OCI-LY1 (cell line): Measurements from ENCODE around the gene MAP3K1.

Experiments
- H2AFZ ChIP-seq: fragments of 200-600 bp; sonication (generic), shearing (Covaris generic); 2 replicates; pipeline ENCODE4 v1.6.0; 2014; ENCODE audit warnings: antibody characterized with exemption, mild to moderate bottlenecking, low read length
- H3F3A ChIP-seq: fragments of 200-600 bp; sonication (generic), shearing (Covaris generic); 2 replicates; pipeline ENCODE4 v1.6.0; 2014; ENCODE audit warnings: mild to moderate bottlenecking, antibody characterized with exemption, low read length, moderate library complexity; ENCODE audit not compliant: insufficient read depth
- H3K27ac ChIP-seq: fragments of 200-600 bp; sonication (generic); 2 replicates; pipeline ENCODE4 v1.5.1; 2014; ENCODE audit warnings: low read length, mixed run types, mild to moderate bottlenecking, low read depth; ENCODE audit not compliant: poor library complexity, severe bottlenecking
- H3K27me3 ChIP-seq: fragments of 200-600 bp; sonication (generic); 2 replicates; pipeline ENCODE4 v1.6.0; 2014; ENCODE audit warnings: antibody characterized with exemption, mild to moderate bottlenecking, low read length, moderate library complexity; ENCODE audit not compliant: insufficient read depth
- H3K36me3 ChIP-seq: fragments of 200-600 bp; sonication (generic); 2 replicates; pipeline ENCODE4 v1.6.1; 2014; ENCODE audit warnings: mild to moderate bottlenecking, antibody characterized with exemption, low read length, moderate library complexity, mixed read lengths; ENCODE audit not compliant: insufficient read depth
- H3K4me1 ChIP-seq: fragments of 200-600 bp; sonication (generic); 2 replicates; pipeline ENCODE4 v1.5.1; 2014; ENCODE audit warnings: mild to moderate bottlenecking, low read length, moderate library complexity; ENCODE audit not compliant: insufficient read depth, severe bottlenecking
- H3K4me2 ChIP-seq: fragments of 200-600 bp; sonication (generic), shearing (Covaris generic); 2 replicates; pipeline ENCODE4 v1.6.1; 2014; ENCODE audit warnings: low read length
- H3K4me3 ChIP-seq: fragments of 200-600 bp; sonication (generic); 2 replicates; pipeline ENCODE4 v1.5.1; 2014; ENCODE audit warnings: low read length, low read depth, mild to moderate bottlenecking, mixed read lengths; ENCODE audit not compliant: poor library complexity, severe bottlenecking
- H3K79me2 ChIP-seq: fragments of 200-600 bp; shearing (Covaris generic); 2 replicates; pipeline ENCODE4 v1.6.1; 2016; ENCODE audit warnings: mixed run types, low read length, mixed read lengths; ENCODE audit not compliant: insufficient read depth
- H3K9ac ChIP-seq: fragments of 200-600 bp; sonication (generic), shearing (Covaris generic); 2 replicates; pipeline ENCODE4 v1.6.1; 2014; ENCODE audit warnings: mild to moderate bottlenecking, low read length, mixed read lengths
- H3K9me2 ChIP-seq: fragments of 200-600 bp; sonication (generic), shearing (Covaris generic); 2 replicates; pipeline ENCODE4 v1.6.1; 2014; ENCODE audit warnings: low read depth, mild to moderate bottlenecking, low read length, mixed read lengths
- H3K9me3 ChIP-seq: fragments of 200-600 bp; shearing (Covaris generic); 2 replicates; pipeline ENCODE4 v1.6.1; 2014; ENCODE audit warnings: low read length, mixed read lengths
- H4K20me1 ChIP-seq: fragments of 200-600 bp; sonication (generic), shearing (Covaris generic); 2 replicates; pipeline ENCODE4 v1.6.0; 2016; ENCODE audit warnings: mild to moderate bottlenecking, low read length; ENCODE audit not compliant: insufficient read depth
- CTCF ChIP-seq: fragments of 200-600 bp; sonication (generic), shearing (Covaris generic); IDR thresholded peaks from 2 replicates; pipeline ENCODE4 v1.5.1; 2017; ENCODE audit warnings: mild to moderate bottlenecking, antibody characterized with exemption, low read length, moderate library complexity, mixed read lengths
- EZH2 ChIP-seq: fragments of 200-600 bp; sonication (generic), shearing (Covaris generic); IDR thresholded peaks from 2 replicates; pipeline ENCODE4 v1.8.0; 2017; ENCODE audit warnings: borderline replicate concordance, mixed run types, mild to moderate bottlenecking, antibody characterized with exemption, low read length, moderate library complexity, mixed read lengths

The MAP3K1 gene

GRCh38 chr5:56900858-56901578 is 85.7 kb downstream of the MAP3K1 start:
- Histone ChIP-seq H3K9me3 (no peaks in the 10 kb centered on the region), H3K4me1 (peaks cover 10% of the 10 kb centered on the region), H3K27me3 (no peaks in the 10 kb centered on the region; the same call in 1 of the 2 replicates), H2AFZ (no peak overlapping the region), H3K9ac (no peak overlapping the region), H3K36me3 (peaks cover 6% of the 10 kb centered on the region; the same call in 1 of the 2 replicates), H3K27ac (no peak overlapping the region), H3K4me2 (no peak overlapping the region), H3K9me2 (no peaks in the 10 kb centered on the region), H3K79me2 (no peaks in the 10 kb centered on the region), H3F3A (no peaks in the 10 kb centered on the region; the same call in 1 of the 2 replicates), H4K20me1 (no peaks in the 10 kb centered on the region), H3K4me3 (no peak overlapping the region)
- TF ChIP-seq EZH2 = no peak
- TF ChIP-seq CTCF = peak; percentile 87

- Histone ChIP-seq H3K9ac (peak overlapping the region; percentile 67), H3K4me2 (peak overlapping the region; percentile 78), H3K27ac (peak overlapping the region; percentile 59), H3K4me3 (peak overlapping the region; percentile 74), H3K9me3 (peaks cover 3% of the 10 kb centered on the region; the same call in 1 of the 2 replicates), H3K79me2 (no peaks in the 10 kb centered on the region), H2AFZ (peak overlapping the region; percentile 25), H3F3A (no peaks in the 10 kb centered on the region), H3K36me3 (no peaks in the 10 kb centered on the region; the same call in 1 of the 2 replicates), H3K4me1 (peaks cover 28% of the 10 kb centered on the region), H3K9me2 (no peaks in the 10 kb centered on the region), H3K27me3 (no peaks in the 10 kb centered on the region; the same call in 1 of the 2 replicates), H4K20me1 (no peaks in the 10 kb centered on the region)
- no peak for TF ChIP-seq EZH2
- no peak for TF ChIP-seq CTCF
These were observed 93.6 kb downstream of the MAP3K1 start for GRCh38 chr5:56908942-56909293.

GRCh38 chr5:56909294-56910209 is 94.2 kb downstream of the MAP3K1 start, which contains the start of gene SETD9:
Gene SETD9 (plus strand): TSS chr5:56909596. CDS start chr5:56909646, 50 bp downstream.
- no peaks in the 10 kb centered on the region for H3K79me2 ChIP-seq
- H3K36me3 ChIP-seq = no peaks in the 10 kb centered on the region; the same call in 1 of the 2 replicates
- H3K27me3 ChIP-seq = no peaks in the 10 kb centered on the region; the same call in 1 of the 2 replicates
- TF ChIP-seq EZH2 = no peak
- TF ChIP-seq CTCF = no peak
- H3K9ac ChIP-seq = peak within 1 kb of the TSS; percentile 82
- peaks cover 28% of the 10 kb centered on the region for H3K4me1 ChIP-seq
- peak within 1 kb of the TSS; percentile 96 for H3K4me2 ChIP-seq
- H3K9me2 ChIP-seq = no peaks in the 10 kb centered on the region
- peak within 1 kb of the TSS; percentile 74 for H3K4me3 ChIP-seq
- peak within 1 kb of the TSS; percentile 59 for H3K27ac ChIP-seq
- no peaks in the 10 kb centered on the region for H3F3A ChIP-seq
- H2AFZ ChIP-seq = peak within 1 kb of the TSS; percentile 25
- H4K20me1 ChIP-seq = no peaks in the 10 kb centered on the region
- peaks cover 3% of the 10 kb centered on the region; the same call in 1 of the 2 replicates for H3K9me3 ChIP-seq
